HG03521 (cell line): ENCODE results near the gene TJP3.
"Not testable (repeated sequence)": the region's sequence is repeated elsewhere in the genome, so short reads cannot be mapped to it uniquely, and the experiment has no call there.

Experiments used
- ATAC-seq: cut with Tn5 transposase; IDR thresholded peaks from one replicate; pipeline ENCODE4 v1.9.1; 2021; ENCODE audit warnings: mild to moderate bottlenecking, moderate library complexity; ENCODE audit not compliant: unreplicated experiment

The TJP3 gene

GRCh38 chr19:3708207-3708931 is at the start of gene TJP3:
TJP3 (plus strand) TSS chr19:3708384; CDS start chr19:3728433, 20,049 bp downstream.
- ATAC-seq = no peak

- no peak for ATAC-seq
These were observed 49.1 kb upstream of the TJP3 start for GRCh38 chr19:3658870-3659745.

GRCh38 chr19:3659746-3660112 is 48.5 kb upstream of the TJP3 start:
- ATAC-seq = no peak

GRCh38 chr19:3660493-3661219 is 47.5 kb upstream of the TJP3 start:
- ATAC-seq = no peak

GRCh38 chr19:3661284-3662238 is 46.6 kb upstream of the TJP3 start:
- no peak for ATAC-seq

GRCh38 chr19:3663838-3664237 is 44.3 kb upstream of the TJP3 start:
- ATAC-seq = no peak

- no peak for ATAC-seq
These were observed 43.1 kb upstream of the TJP3 start for GRCh38 chr19:3664879-3665642.

- no peak for ATAC-seq
These were observed 42.3 kb upstream of the TJP3 start for GRCh38 chr19:3665681-3666544.

GRCh38 chr19:3666545-3666856 is 41.7 kb upstream of the TJP3 start:
- not testable (repeated sequence) for ATAC-seq

- no peak for ATAC-seq
These were observed 41.0 kb upstream of the TJP3 start for GRCh38 chr19:3667037-3667638.

- ATAC-seq = no peak
These were observed 40.4 kb upstream of the TJP3 start for GRCh38 chr19:3667766-3668165.

GRCh38 chr19:3668331-3669081 is 39.7 kb upstream of the TJP3 start:
- no peak for ATAC-seq

GRCh38 chr19:3669082-3669946 is 38.9 kb upstream of the TJP3 start:
- ATAC-seq = no peak

GRCh38 chr19:3669947-3670795 is 38.0 kb upstream of the TJP3 start:
- ATAC-seq = no peak

- no peak for ATAC-seq
These were observed 37.1 kb upstream of the TJP3 start for GRCh38 chr19:3670796-3671679.
